Activated T-helper 1 cell treated with anti-CD3 and anti-CD28 coated beads, Interleukin-2, amount 50 U/mL, for 16 hours (primary cell): ENCODE results near the gene CTXND2.

ENCODE experiments used
- DNase-seq, 2 donors: peaks; one replicate each; pipeline ENCODE4 v3.0.0-alpha.2; 2020; ENCODE audit warnings: low read depth in 1 of 2, low spot score in 1 of 2

Gene CTXND2

DNA sequence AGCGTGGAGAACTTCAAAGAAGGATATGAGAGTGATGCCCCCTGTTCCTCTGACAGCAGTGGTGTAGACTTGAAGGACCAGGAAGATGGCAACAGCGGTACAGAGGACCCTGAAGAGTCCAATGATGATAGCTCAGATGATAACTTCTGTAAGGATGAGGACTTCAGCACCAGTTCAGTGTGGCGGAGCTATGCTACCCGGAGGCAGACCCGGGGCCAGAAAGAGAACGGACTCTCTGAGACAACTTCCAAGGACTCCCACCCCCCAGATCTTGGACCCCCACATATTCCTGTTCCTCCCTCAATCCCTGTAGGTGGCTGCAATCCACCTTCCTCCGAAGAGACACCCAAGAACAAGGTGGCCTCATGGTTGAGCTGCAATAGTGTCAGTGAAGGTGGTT is 73.7 kb downstream of the CTXND2 start:
- no peak for DNase-seq

DNA sequence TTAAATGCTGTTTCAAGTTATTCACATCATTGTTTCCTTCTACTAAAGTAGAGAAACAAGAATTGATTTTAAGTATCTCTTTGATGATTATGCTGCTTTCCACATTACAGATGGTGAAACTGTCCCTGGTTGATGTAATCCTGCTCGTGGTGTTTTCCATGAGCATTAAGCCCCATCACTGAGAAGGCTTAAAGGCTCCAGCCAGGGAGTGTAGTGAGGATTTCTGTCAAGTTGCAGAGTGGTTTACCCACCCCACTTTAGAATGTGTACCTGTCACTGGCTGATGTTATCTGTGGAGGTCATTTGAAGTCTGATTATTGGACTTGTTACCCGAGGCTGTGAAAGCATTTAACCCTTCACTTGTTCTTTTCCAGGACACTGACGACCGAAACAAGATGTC is 74.8 kb downstream of the CTXND2 start:
- DNase-seq: no peak
